ENCODE measurements around the gene GPR143. TPM values are rescaled to one million over a fixed set of nuclear protein-coding genes. Genes with fewer than 3 reads are reported as not detected.

Gene GPR143
- total RNA-seq, 1 donor from 2014 or later = 3.0 TPM

DNA sequence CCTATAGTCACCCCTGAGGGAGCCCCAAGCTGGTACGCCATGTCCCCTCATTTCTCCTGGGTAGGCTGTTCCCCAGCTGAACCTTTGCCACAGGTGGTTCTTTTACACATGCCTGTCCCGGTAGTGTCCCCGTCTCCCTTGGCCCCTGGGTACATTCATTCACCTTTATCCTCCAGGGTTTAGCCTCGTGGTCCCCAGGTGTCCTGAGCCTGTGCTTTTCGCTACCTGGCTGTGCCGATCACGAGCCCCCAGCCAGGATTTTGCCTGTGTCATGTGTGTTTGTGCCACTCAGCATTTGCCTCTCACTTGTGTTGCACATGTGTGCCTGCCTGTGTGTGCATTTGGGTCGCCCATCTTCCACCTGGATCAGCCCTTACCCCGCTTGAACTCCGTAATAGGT is 57.6 kb downstream of the GPR143 start:
- Mint-ChIP-seq H3K4me1 (ENCODE audit: low read depth, unreplicated experiment) (peaks cover 5% of the 10 kb centered on the region), H3K27ac (ENCODE audit: unreplicated experiment) (no peak overlapping the region), H3K36me3 (ENCODE audit: low read depth, unreplicated experiment) (peaks cover 12% of the 10 kb centered on the region), H3K9me3 (ENCODE audit: unreplicated experiment) (peaks cover 1% of the 10 kb centered on the region), H3K4me3 (ENCODE audit: unreplicated experiment) (no peak overlapping the region), H3K27me3 (ENCODE audit: low read depth, unreplicated experiment) (no peaks in the 10 kb centered on the region)
- Histone ChIP-seq H3K9me3 (ENCODE audit: insufficient read depth, low read depth, low read length) (no peaks in the 10 kb centered on the region), H3K9ac (ENCODE audit: low read length) (no peak overlapping the region), H3K27me3 (ENCODE audit: insufficient read depth, low read length) (no peaks in the 10 kb centered on the region), H3K4me2 (ENCODE audit: low read length) (no peak overlapping the region), H3K27ac (ENCODE audit: low read depth, low read length) (no peak overlapping the region), H3K4me1 (ENCODE audit: insufficient read depth, low read length) (no peaks in the 10 kb centered on the region), H4K20me1 (ENCODE audit: insufficient read depth, low read length) (no peaks in the 10 kb centered on the region), H3K4me3 (ENCODE audit: insufficient read depth, low read depth, low read length) (no peak overlapping the region), H3K79me2 (ENCODE audit: insufficient read depth, low read length) (no peaks in the 10 kb centered on the region), H2AFZ (ENCODE audit: low read depth, low read length) (no peak overlapping the region), H3K36me3 (ENCODE audit: insufficient read depth, low read length) (no peaks in the 10 kb centered on the region)
- FAIRE-seq (no peak), DNase-seq (ENCODE audit: low read depth) (no peak)
- TF ChIP-seq EZH2 (IDR thresholded peaks at IDR 0.05; ENCODE audit: insufficient read depth, low read length) = no peak
- TF ChIP-seq, protein P1, sequence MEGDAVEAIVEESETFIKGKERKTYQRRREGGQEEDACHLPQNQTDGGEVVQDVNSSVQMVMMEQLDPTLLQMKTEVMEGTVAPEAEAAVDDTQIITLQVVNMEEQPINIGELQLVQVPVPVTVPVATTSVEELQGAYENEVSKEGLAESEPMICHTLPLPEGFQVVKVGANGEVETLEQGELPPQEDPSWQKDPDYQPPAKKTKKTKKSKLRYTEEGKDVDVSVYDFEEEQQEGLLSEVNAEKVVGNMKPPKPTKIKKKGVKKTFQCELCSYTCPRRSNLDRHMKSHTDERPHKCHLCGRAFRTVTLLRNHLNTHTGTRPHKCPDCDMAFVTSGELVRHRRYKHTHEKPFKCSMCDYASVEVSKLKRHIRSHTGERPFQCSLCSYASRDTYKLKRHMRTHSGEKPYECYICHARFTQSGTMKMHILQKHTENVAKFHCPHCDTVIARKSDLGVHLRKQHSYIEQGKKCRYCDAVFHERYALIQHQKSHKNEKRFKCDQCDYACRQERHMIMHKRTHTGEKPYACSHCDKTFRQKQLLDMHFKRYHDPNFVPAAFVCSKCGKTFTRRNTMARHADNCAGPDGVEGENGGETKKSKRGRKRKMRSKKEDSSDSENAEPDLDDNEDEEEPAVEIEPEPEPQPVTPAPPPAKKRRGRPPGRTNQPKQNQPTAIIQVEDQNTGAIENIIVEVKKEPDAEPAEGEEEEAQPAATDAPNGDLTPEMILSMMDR (IDR thresholded peaks at IDR 0.05; ENCODE audit: insufficient read depth, low read depth, low read length) = no peak

DNA sequence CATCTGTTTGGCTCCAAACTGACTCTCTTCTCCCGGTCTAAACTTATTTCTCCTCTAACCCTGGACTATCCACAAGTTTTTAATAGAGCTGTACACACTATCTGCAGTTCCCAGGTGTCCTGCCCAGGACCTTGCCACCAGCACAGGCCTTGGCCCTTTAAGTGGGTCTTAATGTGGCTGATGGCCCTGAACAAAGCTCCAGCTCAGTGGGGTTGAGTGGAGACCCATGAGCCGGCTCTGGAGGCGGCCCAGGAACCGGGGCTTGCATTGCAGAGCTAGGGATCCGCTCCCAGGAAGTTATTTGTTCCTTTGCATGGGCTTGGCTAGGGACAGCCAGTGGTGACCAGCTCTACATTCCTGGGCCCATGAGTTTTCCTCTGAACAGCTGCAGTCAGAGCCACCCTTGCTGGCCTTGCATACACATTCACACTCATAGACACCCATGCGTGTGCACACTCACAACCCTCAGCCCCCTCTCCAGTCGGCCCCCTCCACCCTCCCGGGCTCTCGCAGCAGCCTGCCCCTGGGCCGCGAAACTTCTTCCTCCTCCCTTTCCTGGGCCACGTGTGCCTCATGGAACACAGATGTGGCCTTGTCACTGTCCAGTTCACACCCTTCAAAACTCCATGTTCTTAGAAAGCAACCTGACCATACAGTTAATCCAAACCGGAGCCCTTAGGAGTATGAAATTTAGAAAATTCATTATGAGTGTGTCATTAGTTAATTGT is 58.2 kb downstream of the GPR143 start:
- no peak overlapping the region for H3K4me3 Mint-ChIP-seq (ENCODE audit: unreplicated experiment)
- H3K27me3 ChIP-seq (ENCODE audit: insufficient read depth, low read length) = no peaks in the 10 kb centered on the region
- no peaks in the 10 kb centered on the region for H3K9me3 ChIP-seq (ENCODE audit: insufficient read depth, low read depth, low read length)
- no peak overlapping the region for H3K9ac ChIP-seq (ENCODE audit: low read length)
- no peak overlapping the region for H3K4me3 ChIP-seq (ENCODE audit: insufficient read depth, low read depth, low read length)
- TF ChIP-seq EZH2 (IDR thresholded peaks at IDR 0.05; ENCODE audit: insufficient read depth, low read length) = no peak
- TF ChIP-seq, protein P1 (IDR thresholded peaks at IDR 0.05; ENCODE audit: insufficient read depth, low read depth, low read length) = no peak
- no peaks in the 10 kb centered on the region for H3K27me3 Mint-ChIP-seq (ENCODE audit: low read depth, unreplicated experiment)
- no peak overlapping the region for H2AFZ ChIP-seq (ENCODE audit: low read depth, low read length)
- H3K27ac ChIP-seq (ENCODE audit: low read depth, low read length) = no peak overlapping the region
- H3K79me2 ChIP-seq (ENCODE audit: insufficient read depth, low read length) = no peaks in the 10 kb centered on the region
- H3K4me1 Mint-ChIP-seq (ENCODE audit: low read depth, unreplicated experiment) = peaks cover 5% of the 10 kb centered on the region
- peaks cover 9% of the 10 kb centered on the region for H3K36me3 Mint-ChIP-seq (ENCODE audit: low read depth, unreplicated experiment)
- no peak overlapping the region for H3K27ac Mint-ChIP-seq (ENCODE audit: unreplicated experiment)
- no peaks in the 10 kb centered on the region for H3K36me3 ChIP-seq (ENCODE audit: insufficient read depth, low read length)
- H4K20me1 ChIP-seq (ENCODE audit: insufficient read depth, low read length) = no peaks in the 10 kb centered on the region
- FAIRE-seq (no peak), DNase-seq (ENCODE audit: low read depth) (no peak)
- no peak overlapping the region for H3K4me2 ChIP-seq (ENCODE audit: low read length)
- H3K9me3 Mint-ChIP-seq (ENCODE audit: unreplicated experiment) = peaks cover 1% of the 10 kb centered on the region
- no peaks in the 10 kb centered on the region for H3K4me1 ChIP-seq (ENCODE audit: insufficient read depth, low read length)

DNA sequence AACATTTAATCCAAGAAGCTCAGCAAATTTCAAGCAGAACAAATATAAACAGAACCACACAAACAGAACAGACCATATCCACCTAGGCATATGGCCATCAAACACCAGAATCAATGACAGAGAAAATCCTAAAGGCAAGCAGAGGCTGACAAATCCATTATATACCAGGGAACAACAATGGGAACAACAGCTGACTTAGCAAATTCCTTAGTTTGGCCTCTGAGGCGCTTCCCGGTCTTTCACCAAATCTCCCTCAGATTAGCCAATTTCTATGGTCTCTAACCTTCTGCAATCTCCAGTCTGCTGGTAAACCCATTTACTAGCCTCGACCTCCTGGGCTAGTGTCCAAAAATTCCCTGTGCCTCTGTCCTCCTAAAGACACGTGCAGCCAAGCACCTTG is 59.2 kb downstream of the GPR143 start:
- Mint-ChIP-seq H3K4me1 (ENCODE audit: low read depth, unreplicated experiment) (peaks cover 5% of the 10 kb centered on the region), H3K27me3 (ENCODE audit: low read depth, unreplicated experiment) (no peaks in the 10 kb centered on the region), H3K9me3 (ENCODE audit: unreplicated experiment) (peaks cover 1% of the 10 kb centered on the region), H3K36me3 (ENCODE audit: low read depth, unreplicated experiment) (peaks cover 13% of the 10 kb centered on the region), H3K4me3 (ENCODE audit: unreplicated experiment) (no peak overlapping the region), H3K27ac (ENCODE audit: unreplicated experiment) (no peak overlapping the region)
- Histone ChIP-seq H3K4me3 (ENCODE audit: insufficient read depth, low read depth, low read length) (no peak overlapping the region), H3K9ac (ENCODE audit: low read length) (no peak overlapping the region), H3K36me3 (ENCODE audit: insufficient read depth, low read length) (no peaks in the 10 kb centered on the region), H3K79me2 (ENCODE audit: insufficient read depth, low read length) (no peaks in the 10 kb centered on the region), H3K4me2 (ENCODE audit: low read length) (no peak overlapping the region), H3K9me3 (ENCODE audit: insufficient read depth, low read depth, low read length) (no peaks in the 10 kb centered on the region), H2AFZ (ENCODE audit: low read depth, low read length) (no peak overlapping the region), H3K27me3 (ENCODE audit: insufficient read depth, low read length) (no peaks in the 10 kb centered on the region), H3K27ac (ENCODE audit: low read depth, low read length) (no peak overlapping the region), H3K4me1 (ENCODE audit: insufficient read depth, low read length) (no peaks in the 10 kb centered on the region), H4K20me1 (ENCODE audit: insufficient read depth, low read length) (no peaks in the 10 kb centered on the region)
- FAIRE-seq = peak; percentile 32
- no peak for DNase-seq (ENCODE audit: low read depth)
- TF ChIP-seq, protein P1 (IDR thresholded peaks at IDR 0.05; ENCODE audit: insufficient read depth, low read depth, low read length) = no peak
- no peak for TF ChIP-seq EZH2 (IDR thresholded peaks at IDR 0.05; ENCODE audit: insufficient read depth, low read length)

All from astrocyte (in vitro differentiated cells and primary cell).